ENCODE measurements around the gene PLCD3. TPM values are rescaled to one million over a fixed set of nuclear protein-coding genes. Genes with fewer than 3 reads are reported as not detected.

PLCD3 gene
- total RNA-seq, 1 experiment from 2014 or later = 55.8 TPM

- TF ChIP-seq ZNF219 (CRISPR knock-in tag; IDR thresholded peaks at IDR 0.05; ENCODE audit: borderline replicate concordance) (no peak), FOXJ3 (CRISPR knock-in tag; IDR thresholded peaks at IDR 0.05; ENCODE audit: borderline replicate concordance) (no peak)
Measured at GRCh38 chr17:45177563-45177962, 45.2 kb upstream of the PLCD3 start (continued).

DNA sequence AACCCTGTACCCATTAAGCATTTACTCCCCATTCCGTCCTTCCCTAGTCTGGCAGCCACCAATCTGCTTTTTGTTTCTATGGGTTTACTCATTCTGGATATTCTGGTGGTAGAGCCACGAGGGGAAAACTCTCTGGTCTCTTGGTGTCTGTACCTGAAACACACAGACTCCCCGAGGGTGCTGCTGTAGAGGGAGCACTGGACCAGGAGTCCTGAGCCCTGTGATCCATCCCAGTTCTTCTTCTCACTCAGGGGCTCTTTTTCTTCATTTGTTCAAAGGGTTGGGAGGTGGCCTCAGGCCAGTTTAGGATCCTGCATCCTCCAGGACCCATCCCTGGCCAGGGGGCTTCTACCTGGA, 43.4 kb upstream of the PLCD3 start:
- POLR2A ChIA-PET = interaction anchor here (0.8 kb wide), 1 partner anchor 14 kb away, joined by 3 read pairs; the partner anchor contains the start of gene HEXIM2
- Mint-ChIP-seq H3K36me3 (no peaks in the 10 kb centered on the region), H3K9me3 (no peaks in the 10 kb centered on the region), H3K4me3 (no peak overlapping the region), H3K27me3 (ENCODE audit: low read depth) (no peaks in the 10 kb centered on the region), H3K27ac (no peak overlapping the region), H3K4me1 (peaks cover 22% of the 10 kb centered on the region)
- CTCF ChIA-PET = interaction anchor here (0.5 to 3.8 kb wide), 6 partner anchors 14 to 365 kb away, joined by 3 to 22 read pairs (median 7); partner anchors contain the start of genes ACBD4 and HEXIM2
- DNase-seq (ENCODE audit: low spot score) = no peak
- TF ChIP-seq, protein P1, sequence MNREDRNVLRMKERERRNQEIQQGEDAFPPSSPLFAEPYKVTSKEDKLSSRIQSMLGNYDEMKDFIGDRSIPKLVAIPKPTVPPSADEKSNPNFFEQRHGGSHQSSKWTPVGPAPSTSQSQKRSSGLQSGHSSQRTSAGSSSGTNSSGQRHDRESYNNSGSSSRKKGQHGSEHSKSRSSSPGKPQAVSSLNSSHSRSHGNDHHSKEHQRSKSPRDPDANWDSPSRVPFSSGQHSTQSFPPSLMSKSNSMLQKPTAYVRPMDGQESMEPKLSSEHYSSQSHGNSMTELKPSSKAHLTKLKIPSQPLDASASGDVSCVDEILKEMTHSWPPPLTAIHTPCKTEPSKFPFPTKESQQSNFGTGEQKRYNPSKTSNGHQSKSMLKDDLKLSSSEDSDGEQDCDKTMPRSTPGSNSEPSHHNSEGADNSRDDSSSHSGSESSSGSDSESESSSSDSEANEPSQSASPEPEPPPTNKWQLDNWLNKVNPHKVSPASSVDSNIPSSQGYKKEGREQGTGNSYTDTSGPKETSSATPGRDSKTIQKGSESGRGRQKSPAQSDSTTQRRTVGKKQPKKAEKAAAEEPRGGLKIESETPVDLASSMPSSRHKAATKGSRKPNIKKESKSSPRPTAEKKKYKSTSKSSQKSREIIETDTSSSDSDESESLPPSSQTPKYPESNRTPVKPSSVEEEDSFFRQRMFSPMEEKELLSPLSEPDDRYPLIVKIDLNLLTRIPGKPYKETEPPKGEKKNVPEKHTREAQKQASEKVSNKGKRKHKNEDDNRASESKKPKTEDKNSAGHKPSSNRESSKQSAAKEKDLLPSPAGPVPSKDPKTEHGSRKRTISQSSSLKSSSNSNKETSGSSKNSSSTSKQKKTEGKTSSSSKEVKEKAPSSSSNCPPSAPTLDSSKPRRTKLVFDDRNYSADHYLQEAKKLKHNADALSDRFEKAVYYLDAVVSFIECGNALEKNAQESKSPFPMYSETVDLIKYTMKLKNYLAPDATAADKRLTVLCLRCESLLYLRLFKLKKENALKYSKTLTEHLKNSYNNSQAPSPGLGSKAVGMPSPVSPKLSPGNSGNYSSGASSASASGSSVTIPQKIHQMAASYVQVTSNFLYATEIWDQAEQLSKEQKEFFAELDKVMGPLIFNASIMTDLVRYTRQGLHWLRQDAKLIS (CRISPR knock-in tag; IDR thresholded peaks at IDR 0.05; ENCODE audit: borderline replicate concordance) = no peak
- no peak for TF ChIP-seq MYBL2 (CRISPR knock-in tag; IDR thresholded peaks at IDR 0.05)
- TF ChIP-seq, protein P2, sequence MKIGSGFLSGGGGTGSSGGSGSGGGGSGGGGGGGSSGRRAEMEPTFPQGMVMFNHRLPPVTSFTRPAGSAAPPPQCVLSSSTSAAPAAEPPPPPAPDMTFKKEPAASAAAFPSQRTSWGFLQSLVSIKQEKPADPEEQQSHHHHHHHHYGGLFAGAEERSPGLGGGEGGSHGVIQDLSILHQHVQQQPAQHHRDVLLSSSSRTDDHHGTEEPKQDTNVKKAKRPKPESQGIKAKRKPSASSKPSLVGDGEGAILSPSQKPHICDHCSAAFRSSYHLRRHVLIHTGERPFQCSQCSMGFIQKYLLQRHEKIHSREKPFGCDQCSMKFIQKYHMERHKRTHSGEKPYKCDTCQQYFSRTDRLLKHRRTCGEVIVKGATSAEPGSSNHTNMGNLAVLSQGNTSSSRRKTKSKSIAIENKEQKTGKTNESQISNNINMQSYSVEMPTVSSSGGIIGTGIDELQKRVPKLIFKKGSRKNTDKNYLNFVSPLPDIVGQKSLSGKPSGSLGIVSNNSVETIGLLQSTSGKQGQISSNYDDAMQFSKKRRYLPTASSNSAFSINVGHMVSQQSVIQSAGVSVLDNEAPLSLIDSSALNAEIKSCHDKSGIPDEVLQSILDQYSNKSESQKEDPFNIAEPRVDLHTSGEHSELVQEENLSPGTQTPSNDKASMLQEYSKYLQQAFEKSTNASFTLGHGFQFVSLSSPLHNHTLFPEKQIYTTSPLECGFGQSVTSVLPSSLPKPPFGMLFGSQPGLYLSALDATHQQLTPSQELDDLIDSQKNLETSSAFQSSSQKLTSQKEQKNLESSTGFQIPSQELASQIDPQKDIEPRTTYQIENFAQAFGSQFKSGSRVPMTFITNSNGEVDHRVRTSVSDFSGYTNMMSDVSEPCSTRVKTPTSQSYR (CRISPR knock-in tag; IDR thresholded peaks at IDR 0.05) = no peak
- TF ChIP-seq NFE2L1 (CRISPR knock-in tag; IDR thresholded peaks at IDR 0.05) = no peak
- no peak for TF ChIP-seq GABPB1 (CRISPR knock-in tag; IDR thresholded peaks at IDR 0.05)
- TF ChIP-seq, protein P3, sequence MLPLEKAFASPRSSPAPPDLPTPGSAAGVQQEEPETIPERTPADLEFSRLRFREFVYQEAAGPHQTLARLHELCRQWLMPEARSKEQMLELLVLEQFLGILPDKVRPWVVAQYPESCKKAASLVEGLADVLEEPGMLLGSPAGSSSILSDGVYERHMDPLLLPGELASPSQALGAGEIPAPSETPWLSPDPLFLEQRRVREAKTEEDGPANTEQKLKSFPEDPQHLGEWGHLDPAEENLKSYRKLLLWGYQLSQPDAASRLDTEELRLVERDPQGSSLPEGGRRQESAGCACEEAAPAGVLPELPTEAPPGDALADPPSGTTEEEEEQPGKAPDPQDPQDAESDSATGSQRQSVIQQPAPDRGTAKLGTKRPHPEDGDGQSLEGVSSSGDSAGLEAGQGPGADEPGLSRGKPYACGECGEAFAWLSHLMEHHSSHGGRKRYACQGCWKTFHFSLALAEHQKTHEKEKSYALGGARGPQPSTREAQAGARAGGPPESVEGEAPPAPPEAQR (CRISPR knock-in tag; IDR thresholded peaks at IDR 0.05) = no peak
- no peak for TF ChIP-seq CBFB (CRISPR knock-in tag; IDR thresholded peaks at IDR 0.05; ENCODE audit: low read depth)
- no peak for TF ChIP-seq GRHL2 (CRISPR knock-in tag; IDR thresholded peaks at IDR 0.05; ENCODE audit: insufficient replicate concordance, severe bottlenecking)
- no peak for TF ChIP-seq ELF4 (CRISPR knock-in tag; IDR thresholded peaks at IDR 0.05; ENCODE audit: low read depth)
- TF ChIP-seq, protein P4, sequence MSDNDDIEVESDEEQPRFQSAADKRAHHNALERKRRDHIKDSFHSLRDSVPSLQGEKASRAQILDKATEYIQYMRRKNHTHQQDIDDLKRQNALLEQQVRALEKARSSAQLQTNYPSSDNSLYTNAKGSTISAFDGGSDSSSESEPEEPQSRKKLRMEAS (CRISPR knock-in tag; IDR thresholded peaks at IDR 0.05) = no peak
- TF ChIP-seq, protein P5, sequence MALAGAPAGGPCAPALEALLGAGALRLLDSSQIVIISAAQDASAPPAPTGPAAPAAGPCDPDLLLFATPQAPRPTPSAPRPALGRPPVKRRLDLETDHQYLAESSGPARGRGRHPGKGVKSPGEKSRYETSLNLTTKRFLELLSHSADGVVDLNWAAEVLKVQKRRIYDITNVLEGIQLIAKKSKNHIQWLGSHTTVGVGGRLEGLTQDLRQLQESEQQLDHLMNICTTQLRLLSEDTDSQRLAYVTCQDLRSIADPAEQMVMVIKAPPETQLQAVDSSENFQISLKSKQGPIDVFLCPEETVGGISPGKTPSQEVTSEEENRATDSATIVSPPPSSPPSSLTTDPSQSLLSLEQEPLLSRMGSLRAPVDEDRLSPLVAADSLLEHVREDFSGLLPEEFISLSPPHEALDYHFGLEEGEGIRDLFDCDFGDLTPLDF (CRISPR knock-in tag; IDR thresholded peaks at IDR 0.05) = no peak
- no peak for TF ChIP-seq FOXK1 (CRISPR knock-in tag; IDR thresholded peaks at IDR 0.05)
- TF ChIP-seq ZNF423 (CRISPR knock-in tag; IDR thresholded peaks at IDR 0.05) = no peak
- TF ChIP-seq ZNF671 (CRISPR knock-in tag; IDR thresholded peaks at IDR 0.05) = no peak
- TF ChIP-seq, protein P6, sequence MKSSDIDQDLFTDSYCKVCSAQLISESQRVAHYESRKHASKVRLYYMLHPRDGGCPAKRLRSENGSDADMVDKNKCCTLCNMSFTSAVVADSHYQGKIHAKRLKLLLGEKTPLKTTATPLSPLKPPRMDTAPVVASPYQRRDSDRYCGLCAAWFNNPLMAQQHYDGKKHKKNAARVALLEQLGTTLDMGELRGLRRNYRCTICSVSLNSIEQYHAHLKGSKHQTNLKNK (CRISPR knock-in tag; IDR thresholded peaks at IDR 0.05) = no peak
- no peak for ATAC-seq

Measured in WTC11 (cell line).